HG03095 (cell line): ENCODE results near the gene XPC.
"Not testable (repeated sequence)": the region's sequence is repeated elsewhere in the genome, so short reads cannot be mapped to it uniquely, and the experiment has no call there.

Source experiments
- ATAC-seq: cut with Tn5 transposase; IDR thresholded peaks from one replicate; pipeline ENCODE4 v1.9.1; 2021; ENCODE audit warnings: moderate library complexity; ENCODE audit not compliant: unreplicated experiment

XPC gene

GRCh38 chr3:14178247-14179113 lies at the start of gene XPC, which contains the start of gene LSM3:
XPC (minus strand) TSS chr3:14178601; CDS start chr3:14178568, 33 bp downstream.
LSM3 (plus strand) TSS chr3:14178817; CDS start chr3:14178861, 44 bp downstream.
- peak; percentile 91 for ATAC-seq

- no peak for ATAC-seq
These were observed 49.5 kb upstream of the XPC start for GRCh38 chr3:14227856-14228255.

GRCh38 chr3:14226351-14226750 lies 48.0 kb upstream of the XPC start:
- not testable (repeated sequence) for ATAC-seq

- ATAC-seq: no peak
These were observed 47.0 kb upstream of the XPC start for GRCh38 chr3:14225421-14225820.

GRCh38 chr3:14224895-14225294 lies 46.5 kb upstream of the XPC start:
- no peak for ATAC-seq

- no peak for ATAC-seq
These were observed 45.2 kb upstream of the XPC start for GRCh38 chr3:14223595-14223994.

GRCh38 chr3:14222900-14223594 lies 44.6 kb upstream of the XPC start:
- no peak for ATAC-seq

- no peak for ATAC-seq
These were observed 44.1 kb upstream of the XPC start for GRCh38 chr3:14222457-14222856.

GRCh38 chr3:14221902-14222301 lies 43.5 kb upstream of the XPC start:
- ATAC-seq: no peak

GRCh38 chr3:14220933-14221332 lies 42.5 kb upstream of the XPC start:
- ATAC-seq: no peak

- no peak for ATAC-seq
These were observed 40.0 kb upstream of the XPC start for GRCh38 chr3:14218355-14218754.

GRCh38 chr3:14216257-14217048 lies 38.1 kb upstream of the XPC start:
- no peak for ATAC-seq

GRCh38 chr3:14214764-14215163 lies 36.4 kb upstream of the XPC start:
- no peak for ATAC-seq

GRCh38 chr3:14213066-14213774 lies 34.8 kb upstream of the XPC start:
- ATAC-seq: no peak

GRCh38 chr3:14212032-14212431 lies 33.6 kb upstream of the XPC start:
- no peak for ATAC-seq

- no peak for ATAC-seq
These were observed 33.2 kb upstream of the XPC start for GRCh38 chr3:14211621-14212020.

- no peak for ATAC-seq
These were observed 32.6 kb upstream of the XPC start for GRCh38 chr3:14210843-14211594.

GRCh38 chr3:14210290-14210688 lies 31.9 kb upstream of the XPC start:
- no peak for ATAC-seq

- ATAC-seq: no peak
These were observed 31.3 kb upstream of the XPC start for GRCh38 chr3:14209581-14210289.
